ENCODE results near the gene SULT1A2.

The SULT1A2 gene

GRCh38 chr16:28592979-28593553 lies 3.8 kb downstream of the SULT1A2 start:
- Histone ChIP-seq H3K27ac (ENCODE audit: low read length) (no peak overlapping the region), H2AFZ (ENCODE audit: low read length) (no peak overlapping the region), H3K79me2 (ENCODE audit: low read length) (no peaks in the 10 kb centered on the region), H3K9ac (ENCODE audit: low read length) (no peak overlapping the region), H3K4me2 (ENCODE audit: low read depth, low read length) (no peak overlapping the region), H3K9me3 (replicated peaks; ENCODE audit: insufficient read depth, low read length) (no peaks in the 10 kb centered on the region), H4K20me1 (ENCODE audit: insufficient read depth, low read length) (no peaks in the 10 kb centered on the region), H3K36me3 (replicated peaks; ENCODE audit: insufficient read depth, low read length) (no peaks in the 10 kb centered on the region), H3K4me3 (ENCODE audit: low read length) (no peak overlapping the region), H3F3A (ENCODE audit: insufficient read depth, low read length) (no peaks in the 10 kb centered on the region), H3K4me1 (ENCODE audit: low read length) (no peaks in the 10 kb centered on the region), H3K9me2 (replicated peaks; ENCODE audit: insufficient read depth, low read length) (no peaks in the 10 kb centered on the region), H3K27me3 (replicated peaks; ENCODE audit: insufficient read depth, low read length) (no peaks in the 10 kb centered on the region)
- no peak for DNase-seq
- no peak for TF ChIP-seq CTCF (IDR thresholded peaks at IDR 0.05; ENCODE audit: low read length)
- no peak for TF ChIP-seq EZH2 (optimal IDR thresholded peaks at IDR 0.05; ENCODE audit: low read depth, low read length)
- TF ChIP-seq EZH2phosphoT487 (IDR thresholded peaks at IDR 0.05; ENCODE audit: low read length): no peak

GRCh38 chr16:28592511-28592910 lies 4.3 kb downstream of the SULT1A2 start:
- Histone ChIP-seq H2AFZ (ENCODE audit: low read length) (no peak overlapping the region), H3F3A (ENCODE audit: insufficient read depth, low read length) (no peaks in the 10 kb centered on the region), H3K4me2 (ENCODE audit: low read depth, low read length) (no peak overlapping the region), H3K36me3 (replicated peaks; ENCODE audit: insufficient read depth, low read length) (no peaks in the 10 kb centered on the region), H3K27me3 (replicated peaks; ENCODE audit: insufficient read depth, low read length) (no peaks in the 10 kb centered on the region), H3K9ac (ENCODE audit: low read length) (no peak overlapping the region), H3K79me2 (ENCODE audit: low read length) (no peaks in the 10 kb centered on the region), H3K27ac (ENCODE audit: low read length) (no peak overlapping the region), H3K9me2 (replicated peaks; ENCODE audit: insufficient read depth, low read length) (no peaks in the 10 kb centered on the region), H3K4me1 (ENCODE audit: low read length) (no peaks in the 10 kb centered on the region), H3K9me3 (replicated peaks; ENCODE audit: insufficient read depth, low read length) (no peaks in the 10 kb centered on the region), H3K4me3 (ENCODE audit: low read length) (no peak overlapping the region), H4K20me1 (ENCODE audit: insufficient read depth, low read length) (no peaks in the 10 kb centered on the region)
- no peak for TF ChIP-seq CTCF (IDR thresholded peaks at IDR 0.05; ENCODE audit: low read length)
- no peak for TF ChIP-seq EZH2 (optimal IDR thresholded peaks at IDR 0.05; ENCODE audit: low read depth, low read length)
- no peak for TF ChIP-seq EZH2phosphoT487 (IDR thresholded peaks at IDR 0.05; ENCODE audit: low read length)
- DNase-seq: no peak

GRCh38 chr16:28591355-28591754 lies 5.5 kb downstream of the SULT1A2 start:
- H3K9ac ChIP-seq (ENCODE audit: low read length): no peak overlapping the region
- H3K27ac ChIP-seq (ENCODE audit: low read length): no peak overlapping the region
- H3K4me3 ChIP-seq (ENCODE audit: low read length): no peak overlapping the region
- no peaks in the 10 kb centered on the region for H4K20me1 ChIP-seq (ENCODE audit: insufficient read depth, low read length)
- no peaks in the 10 kb centered on the region for H3K4me1 ChIP-seq (ENCODE audit: low read length)
- H3F3A ChIP-seq (ENCODE audit: insufficient read depth, low read length): no peaks in the 10 kb centered on the region
- H3K9me3 ChIP-seq (replicated peaks; ENCODE audit: insufficient read depth, low read length): no peaks in the 10 kb centered on the region
- no peak for TF ChIP-seq CTCF (IDR thresholded peaks at IDR 0.05; ENCODE audit: low read length)
- TF ChIP-seq EZH2phosphoT487 (IDR thresholded peaks at IDR 0.05; ENCODE audit: low read length): no peak
- no peak for TF ChIP-seq EZH2 (optimal IDR thresholded peaks at IDR 0.05; ENCODE audit: low read depth, low read length)
- DNase-seq: no peak
- H3K79me2 ChIP-seq (ENCODE audit: low read length): no peaks in the 10 kb centered on the region
- no peaks in the 10 kb centered on the region for H3K9me2 ChIP-seq (replicated peaks; ENCODE audit: insufficient read depth, low read length)
- no peak overlapping the region for H2AFZ ChIP-seq (ENCODE audit: low read length)
- H3K4me2 ChIP-seq (ENCODE audit: low read depth, low read length): no peak overlapping the region
- H3K27me3 ChIP-seq (replicated peaks; ENCODE audit: insufficient read depth, low read length): no peaks in the 10 kb centered on the region
- no peaks in the 10 kb centered on the region for H3K36me3 ChIP-seq (replicated peaks; ENCODE audit: insufficient read depth, low read length)
